HepG2 (cell line): ENCODE data around the gene IGFBP5. TPM values are rescaled to one million over a fixed set of nuclear protein-coding genes. Genes with fewer than 3 reads are reported as not detected.

Source experiments
- ATAC-seq: fragments of 200-7000 bp; cut with Tn5 transposase; 3 replicates; pipeline ENCODE4 v1.9.1; 2020; ENCODE audit warnings: mild to moderate bottlenecking, moderate library complexity
- BruUV-seq: library from RNA; stranded (reverse); fragments of 400-500 nt; replicated peaks from 2 replicates; lab custom pipeline; 2021; lab: Mats Ljungman, UMichigan
- CTCF ChIA-PET: fragments of 300-600 bp; formaldehyde crosslinking; extraction: SDS; loops from one replicate; lab custom pipeline; 2021; ENCODE audit warnings: low total read pairs, inconsistent platforms, low intra/inter-chr PET ratio; lab: Yijun Ruan, JAX
- POLR2A ChIA-PET: fragments of 350-600 bp; sonication (Branson Sonifier 250); formaldehyde crosslinking; loops from one replicate; lab custom pipeline; 2020; ENCODE audit warnings: antibody characterized with exemption, inconsistent platforms; lab: Yijun Ruan, JAX
- DNase-seq: peaks from one replicate; pipeline ENCODE4 v3.0.0-alpha.2; 2015; ENCODE audit warnings: low spot score
- FAIRE-seq: peaks from 3 replicates; lab custom pipeline; 2011; peaks lifted over from hg19 to GRCh38; lab: Jason Lieb, UNC
- H2AFZ ChIP-seq: one replicate; pipeline ENCODE4 v1.6.1; 2011; ENCODE audit warnings: low read length, inconsistent platforms
- H3K27ac ChIP-seq: fragments of 300-600 bp; 3 replicates; pipeline ENCODE4 v1.8.0; 2011; ENCODE audit warnings: mixed run types, mild to moderate bottlenecking, mixed read lengths, low read length, inconsistent platforms; ENCODE audit not compliant: insufficient read depth; ENCODE audit errors: extremely low read length
- H3K27me3 ChIP-seq, 2 experiments: fragments of 200-600 bp in 1 of 2; 2 replicates in 1 of 2; 3 replicates in 1 of 2; pipeline versions ENCODE4 v1.6.0 to v1.8.0; 2011; ENCODE audit warnings: low read length in 2 of 2, mild to moderate bottlenecking in 2 of 2, moderate library complexity in 2 of 2, inconsistent platforms in 1 of 2; ENCODE audit not compliant: insufficient read depth in 2 of 2, control insufficient read depth in 1 of 2
- H3K36me3 ChIP-seq, 2 experiments: fragments of 200-600 bp in 1 of 2; replicated peaks in 1 of 2; 2 replicates in 1 of 2; 3 replicates in 1 of 2; pipeline versions ENCODE4 v1.5.1 to v1.8.0; 2011; ENCODE audit warnings: low read length in 2 of 2, inconsistent platforms in 1 of 2; ENCODE audit not compliant: insufficient read depth in 2 of 2, control insufficient read depth in 1 of 2
- H3K4me1 ChIP-seq: 2 replicates; pipeline ENCODE4 v1.5.1; 2012; ENCODE audit warnings: low read length, inconsistent platforms; ENCODE audit not compliant: insufficient read depth
- H3K4me2 ChIP-seq: 2 replicates; pipeline ENCODE4 v1.6.0; 2011; ENCODE audit warnings: low read depth, low read length, inconsistent platforms
- H3K4me3 ChIP-seq, 3 experiments: fragments of 200-600 bp in 1 of 3; sonication (generic), shearing (Covaris generic) in 1 of 3; replicated peaks in 1 of 3; 2 replicates each; pipeline ENCODE4 v1.5.1; 2011 to 2016; ENCODE audit warnings: low read length in 3 of 3, inconsistent platforms in 2 of 3, low read depth in 2 of 3, mild to moderate bottlenecking in 2 of 3, control low read depth in 1 of 3, mixed read lengths in 1 of 3; ENCODE audit not compliant: insufficient read depth in 1 of 3
- H3K79me2 ChIP-seq: one replicate; pipeline ENCODE4 v1.6.1; 2011; ENCODE audit warnings: low read length, inconsistent platforms; ENCODE audit not compliant: insufficient read depth
- H3K9ac ChIP-seq: 2 replicates; pipeline ENCODE4 v1.6.0; 2011; ENCODE audit warnings: mild to moderate bottlenecking, low read depth, low read length, inconsistent platforms; ENCODE audit not compliant: insufficient read depth
- H3K9me3 ChIP-seq: 2 replicates; pipeline ENCODE4 v1.5.1; 2012; ENCODE audit warnings: mild to moderate bottlenecking, low read length
- H4K20me1 ChIP-seq: 2 replicates; pipeline ENCODE4 v1.6.0; 2011; ENCODE audit warnings: inconsistent platforms, mild to moderate bottlenecking, low read length, moderate library complexity; ENCODE audit not compliant: insufficient read depth
- MBNL3 ChIP-seq: fragments of 250-450 bp; sonication (Bioruptor Pico); conservative IDR thresholded peaks from 2 replicates; pipeline ENCODE4 v1.8.0; 2022; ENCODE audit warnings: mild to moderate bottlenecking, inconsistent platforms
- RARG ChIP-seq: sonication (generic); formaldehyde crosslinking; IDR thresholded peaks from 2 replicates; pipeline ENCODE4 v1.4.0; 2020; ENCODE audit warnings: low read depth, mild to moderate bottlenecking, missing genetic modification reagents
- SMAD3 ChIP-seq: sonication (generic); formaldehyde crosslinking; IDR thresholded peaks from 2 replicates; pipeline ENCODE4 v1.4.0; 2020; ENCODE audit warnings: missing genetic modification reagents
- WGBS: methylation state at CpG from one replicate; pipeline ENCODE4 v1.1.6; 2017; ENCODE audit warnings: low lambda C conversion rate; 5-methylcytosine and 5-hydroxymethylcytosine counted together
- in situ Hi-C: cut with HindIII; loops from 2 replicates; pipeline ENCODE4 v1.10.0; 2017; ENCODE audit warnings: low pct_unique_long_range_greater_than_20kb; ENCODE audit not compliant: extremely low pct_ligation_motif_present
- intact Hi-C: fragments of 100-400 bp; cut with micrococcal nuclease; formaldehyde crosslinking; loops from one replicate; pipeline ENCODE4 v1.10.0; 2022; ENCODE audit not compliant: unreplicated experiment
- polyA plus RNA-seq, 8 experiments: library from polyadenylated mRNA; depleted of rRNA in 3 of 8; stranded (reverse) in 7 of 8; unstranded in 1 of 8; fragments of >200 nt; fragmentation: Illumina TruSeq in 4 of 8; extraction: Trizol in 4 of 8; gene quantifications; 2 replicates each; pipeline versions ENCODE4 v1.2.1 to v1.2.3, GENCODE V29; 2011 to 2016; ENCODE audit warnings: low read depth in 4 of 8, missing spikeins in 1 of 8, mixed read lengths in 1 of 8; ENCODE audit not compliant: insufficient read depth in 1 of 8
- total RNA-seq, 5 experiments: library from RNA; depleted of rRNA; stranded (reverse); fragments of >200 nt; fragmentation: Illumina TruSeq; extraction: Trizol; gene quantifications; 2 replicates each; pipeline ENCODE4 v1.2.3, GENCODE V29; 2016; ENCODE audit warnings: low read depth in 1 of 5
- TF ChIP-seq, protein P1 (sequence below): sonication (generic); formaldehyde crosslinking; IDR thresholded peaks from 2 replicates; pipeline ENCODE4 v1.4.0; 2020; ENCODE audit warnings: missing genetic modification reagents

IGFBP5 gene
- total and polyA plus RNA-seq, 2 of the 13 experiments (the other 11 are each of a cell fraction or from before 2014, with no cell fraction given): 0.15 TPM; not detected in 1

DNA sequence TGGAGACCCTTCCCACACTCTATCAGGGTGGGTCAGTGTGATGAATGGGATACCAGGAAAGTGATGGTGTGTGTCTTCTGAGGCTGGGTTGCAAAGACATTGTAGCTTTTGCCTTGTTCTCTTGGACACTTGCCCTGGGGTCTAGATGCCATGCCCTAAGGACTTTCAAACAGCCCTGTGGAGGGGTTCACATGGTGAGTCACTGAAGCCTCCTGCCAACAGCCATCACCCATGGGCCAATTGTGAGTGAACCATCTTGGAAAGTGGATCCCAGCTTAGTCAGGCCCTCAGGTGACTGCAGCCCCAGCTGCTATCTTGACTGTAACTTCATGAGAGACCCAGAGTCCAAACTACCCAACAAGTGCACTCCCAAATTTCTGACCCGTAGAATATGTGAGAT, 25.8 kb upstream of the IGFBP5 start:
- no peaks in the 10 kb centered on the region for H3K9me3 ChIP-seq
- H3K36me3 ChIP-seq: no peaks in the 10 kb centered on the region
- DNase-seq: no peak
- in situ Hi-C loops: no loop called here
- no peaks in the 10 kb centered on the region for H4K20me1 ChIP-seq
- no peak overlapping the region for H3K4me3 ChIP-seq
- ATAC-seq: no peak
- intact Hi-C loops: no loop called here
- peaks cover 1 to 18% of the 10 kb centered on the region in 2 experiments; a peak in 2 of 5 replicates for H3K27me3 ChIP-seq
- TF ChIP-seq, protein P1, sequence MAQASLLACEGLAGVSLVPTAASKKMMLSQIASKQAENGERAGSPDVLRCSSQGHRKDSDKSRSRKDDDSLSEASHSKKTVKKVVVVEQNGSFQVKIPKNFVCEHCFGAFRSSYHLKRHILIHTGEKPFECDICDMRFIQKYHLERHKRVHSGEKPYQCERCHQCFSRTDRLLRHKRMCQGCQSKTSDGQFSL: no peak
- no peak for TF ChIP-seq RARG (CRISPR knock-in tag)
- no peak for TF ChIP-seq MBNL3 (CRISPR knock-in tag)
- no TSS peak for BruUV-seq
- no peaks in the 10 kb centered on the region for H3K79me2 ChIP-seq
- no peak overlapping the region for H2AFZ ChIP-seq
- FAIRE-seq: no peak
- ChIA-PET CTCF (no interaction called here), POLR2A (no interaction called here)
- 0% methylated on average over 1 of the region's 1 CpG for WGBS
- no peak overlapping the region for H3K27ac ChIP-seq
- no peak overlapping the region for H3K9ac ChIP-seq
- H3K4me1 ChIP-seq: no peaks in the 10 kb centered on the region
- no peak overlapping the region for H3K4me2 ChIP-seq

GRCh38 chr2:216720722-216721121, 25.4 kb upstream of the IGFBP5 start:
- H3K79me2 ChIP-seq: no peaks in the 10 kb centered on the region
- WGBS: 8% methylated on average over 4 of the region's 4 CpGs
- BruUV-seq: no TSS peak
- intact Hi-C loops: no loop called here
- no peak overlapping the region for H3K27ac ChIP-seq
- no peak overlapping the region for H3K4me3 ChIP-seq
- no peak overlapping the region for H3K9ac ChIP-seq
- no peak overlapping the region for H3K4me2 ChIP-seq
- no peak for ATAC-seq
- no peaks in the 10 kb centered on the region for H3K9me3 ChIP-seq
- no peak overlapping the region for H2AFZ ChIP-seq
- TF ChIP-seq SMAD3: no peak
- TF ChIP-seq, all 625 proteins: peak for 0
- no peaks in the 10 kb centered on the region for H4K20me1 ChIP-seq
- FAIRE-seq (no peak), DNase-seq (no peak)
- CTCF ChIA-PET: no interaction called here
- POLR2A ChIA-PET: no interaction called here
- no peaks in the 10 kb centered on the region for H3K36me3 ChIP-seq
- in situ Hi-C loops: no loop called here
- H3K27me3 ChIP-seq: peaks cover 1 to 18% of the 10 kb centered on the region in 2 experiments; a peak in 2 of 5 replicates
- H3K4me1 ChIP-seq: no peaks in the 10 kb centered on the region
